Astrocyte (in vitro differentiated cells and primary cell): ENCODE measurements around the gene TNFRSF18. TPM values are rescaled to one million over a fixed set of nuclear protein-coding genes. Genes with fewer than 3 reads are reported as not detected.

Experiments
- DNase-seq: peaks from one replicate; pipeline ENCODE4 v3.0.0-alpha.2; 2010; ENCODE audit warnings: low read depth
- FAIRE-seq: peaks from 2 replicates; lab custom pipeline; 2011; peaks lifted over from hg19 to GRCh38; lab: Jason Lieb, UNC
- H2AFZ ChIP-seq: 2 replicates; pipeline ENCODE4 v1.6.0; 2012; ENCODE audit warnings: low read depth, low read length, inconsistent platforms
- H3K27ac ChIP-seq: 2 replicates; pipeline ENCODE4 v1.5.1; 2011; ENCODE audit warnings: low read depth, low read length, inconsistent platforms
- H3K27me3 ChIP-seq: 2 replicates; pipeline ENCODE4 v1.6.0; 2011; ENCODE audit warnings: low read length, inconsistent platforms; ENCODE audit not compliant: insufficient read depth
- H3K36me3 ChIP-seq: 2 replicates; pipeline ENCODE4 v1.5.1; 2011; ENCODE audit warnings: low read length, inconsistent platforms; ENCODE audit not compliant: insufficient read depth
- H3K4me1 ChIP-seq: 2 replicates; pipeline ENCODE4 v1.5.1; 2011; ENCODE audit warnings: low read length, inconsistent platforms; ENCODE audit not compliant: insufficient read depth
- H3K4me2 ChIP-seq: 2 replicates; pipeline ENCODE4 v1.6.0; 2012; ENCODE audit warnings: low read length, inconsistent platforms
- H3K4me3 ChIP-seq: 2 replicates; pipeline ENCODE4 v1.5.1; 2011; ENCODE audit warnings: low read depth, mild to moderate bottlenecking, low read length, inconsistent platforms; ENCODE audit not compliant: insufficient read depth
- H3K79me2 ChIP-seq: 2 replicates; pipeline ENCODE4 v1.6.0; 2012; ENCODE audit warnings: mild to moderate bottlenecking, low read length, inconsistent platforms; ENCODE audit not compliant: insufficient read depth
- H3K9ac ChIP-seq: 2 replicates; pipeline ENCODE4 v1.6.0; 2012; ENCODE audit warnings: mild to moderate bottlenecking, low read length, inconsistent platforms
- H3K9me3 ChIP-seq: 2 replicates; pipeline ENCODE4 v1.5.1; 2012; ENCODE audit warnings: low read depth, mild to moderate bottlenecking, low read length, inconsistent platforms; ENCODE audit not compliant: insufficient read depth
- H4K20me1 ChIP-seq: 2 replicates; pipeline ENCODE4 v1.6.0; 2012; ENCODE audit warnings: low read length, inconsistent platforms; ENCODE audit not compliant: insufficient read depth
- H3K27ac Mint-ChIP-seq: one replicate; pipeline ENCODE4 v1.8.0; 2021; ENCODE audit warnings: mild to moderate bottlenecking, mixed read lengths; ENCODE audit not compliant: unreplicated experiment
- H3K27me3 Mint-ChIP-seq: one replicate; pipeline ENCODE4 v1.8.0; 2021; ENCODE audit warnings: low read depth, mixed read lengths; ENCODE audit not compliant: unreplicated experiment
- H3K36me3 Mint-ChIP-seq: one replicate; pipeline ENCODE4 v1.8.0; 2021; ENCODE audit warnings: low read depth, mixed read lengths; ENCODE audit not compliant: unreplicated experiment
- H3K4me1 Mint-ChIP-seq: one replicate; pipeline ENCODE4 v1.8.0; 2021; ENCODE audit warnings: low read depth, mixed read lengths; ENCODE audit not compliant: unreplicated experiment
- H3K4me3 Mint-ChIP-seq: one replicate; pipeline ENCODE4 v1.8.0; 2021; ENCODE audit warnings: mild to moderate bottlenecking, moderate library complexity, mixed read lengths; ENCODE audit not compliant: unreplicated experiment
- H3K9me3 Mint-ChIP-seq: one replicate; pipeline ENCODE4 v1.8.0; 2021; ENCODE audit warnings: mild to moderate bottlenecking, mixed read lengths; ENCODE audit not compliant: unreplicated experiment
- EZH2 ChIP-seq: IDR thresholded peaks from 2 replicates; pipeline ENCODE4 v1.6.1; 2012; ENCODE audit warnings: mild to moderate bottlenecking, low read length, inconsistent platforms; ENCODE audit not compliant: insufficient read depth
- total RNA-seq: library from RNA; stranded (reverse); gene quantifications from 2 replicates; pipeline ENCODE4 v1.2.1, GENCODE V29; 2021
- TF ChIP-seq, protein P1 (sequence below): IDR thresholded peaks from 2 replicates; pipeline ENCODE4 v1.5.1; 2011; ENCODE audit warnings: low read depth, mild to moderate bottlenecking, inconsistent platforms, low read length, moderate library complexity; ENCODE audit not compliant: insufficient read depth

TNFRSF18 gene
- total RNA-seq, 1 donor from 2014 or later, result 0.66 TPM

DNA sequence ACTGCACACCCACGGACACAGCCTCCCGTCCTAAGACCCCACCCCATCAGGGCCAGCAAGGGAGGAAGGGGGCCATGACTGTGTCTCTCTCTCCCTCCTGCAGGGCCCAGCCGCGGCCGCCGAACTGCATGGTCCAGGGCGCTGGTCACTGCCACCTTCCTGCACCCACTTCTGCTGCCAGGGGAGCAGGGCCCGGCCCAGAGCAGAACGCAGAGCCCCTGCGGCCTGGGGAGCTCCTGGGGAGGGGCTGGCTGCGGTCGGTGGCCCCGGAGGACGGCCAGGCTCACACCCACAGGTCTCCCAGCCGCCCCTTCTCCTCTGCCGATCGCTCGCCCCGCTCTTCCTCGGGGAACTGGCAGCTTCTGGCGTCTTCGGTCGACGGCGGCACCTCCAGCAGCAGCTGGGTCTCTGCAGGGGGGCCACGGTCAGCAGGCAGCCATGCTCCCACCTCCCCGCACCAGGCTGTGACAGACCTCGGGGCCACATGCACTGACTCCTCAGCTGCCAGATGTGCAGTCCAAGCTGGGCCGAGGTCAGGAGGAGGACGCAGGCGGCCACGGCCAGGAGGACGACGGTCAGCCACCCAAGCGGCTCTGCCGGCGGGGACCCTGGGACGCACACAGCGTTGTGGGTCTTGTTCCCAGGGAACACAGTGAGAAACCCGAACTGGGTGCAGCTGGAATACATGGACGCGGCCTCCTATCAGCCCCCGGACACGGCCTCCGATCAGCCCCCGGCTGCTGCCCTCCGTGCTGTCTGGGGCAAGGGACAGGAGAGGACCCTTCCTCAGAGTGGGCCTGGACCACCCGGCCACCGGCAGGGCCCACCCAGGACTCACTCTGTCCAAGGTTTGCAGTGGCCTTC, 2.6 kb downstream of the TNFRSF18 start:
- H3K9me3 ChIP-seq, result no peaks in the 10 kb centered on the region
- Mint-ChIP-seq H3K9me3 (no peaks in the 10 kb centered on the region), H3K4me3 (no peak overlapping the region), H3K4me1 (peaks cover 3% of the 10 kb centered on the region), H3K36me3 (no peaks in the 10 kb centered on the region), H3K27me3 (peaks cover 6% of the 10 kb centered on the region), H3K27ac (no peak overlapping the region)
- no peak overlapping the region for H3K4me2 ChIP-seq
- peaks cover 22% of the 10 kb centered on the region for H3K4me1 ChIP-seq
- peaks cover 3% of the 10 kb centered on the region for H3K27me3 ChIP-seq
- H3K36me3 ChIP-seq, result no peaks in the 10 kb centered on the region
- DNase-seq (no peak), FAIRE-seq (no peak)
- no peak for TF ChIP-seq EZH2
- TF ChIP-seq, protein P1, sequence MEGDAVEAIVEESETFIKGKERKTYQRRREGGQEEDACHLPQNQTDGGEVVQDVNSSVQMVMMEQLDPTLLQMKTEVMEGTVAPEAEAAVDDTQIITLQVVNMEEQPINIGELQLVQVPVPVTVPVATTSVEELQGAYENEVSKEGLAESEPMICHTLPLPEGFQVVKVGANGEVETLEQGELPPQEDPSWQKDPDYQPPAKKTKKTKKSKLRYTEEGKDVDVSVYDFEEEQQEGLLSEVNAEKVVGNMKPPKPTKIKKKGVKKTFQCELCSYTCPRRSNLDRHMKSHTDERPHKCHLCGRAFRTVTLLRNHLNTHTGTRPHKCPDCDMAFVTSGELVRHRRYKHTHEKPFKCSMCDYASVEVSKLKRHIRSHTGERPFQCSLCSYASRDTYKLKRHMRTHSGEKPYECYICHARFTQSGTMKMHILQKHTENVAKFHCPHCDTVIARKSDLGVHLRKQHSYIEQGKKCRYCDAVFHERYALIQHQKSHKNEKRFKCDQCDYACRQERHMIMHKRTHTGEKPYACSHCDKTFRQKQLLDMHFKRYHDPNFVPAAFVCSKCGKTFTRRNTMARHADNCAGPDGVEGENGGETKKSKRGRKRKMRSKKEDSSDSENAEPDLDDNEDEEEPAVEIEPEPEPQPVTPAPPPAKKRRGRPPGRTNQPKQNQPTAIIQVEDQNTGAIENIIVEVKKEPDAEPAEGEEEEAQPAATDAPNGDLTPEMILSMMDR, result no peak
- no peaks in the 10 kb centered on the region for H3K79me2 ChIP-seq
- H3K9ac ChIP-seq, result no peak overlapping the region
- H3K4me3 ChIP-seq, result no peak overlapping the region
- H2AFZ ChIP-seq, result no peak overlapping the region
- H3K27ac ChIP-seq, result no peak overlapping the region
- H4K20me1 ChIP-seq, result no peaks in the 10 kb centered on the region

DNA sequence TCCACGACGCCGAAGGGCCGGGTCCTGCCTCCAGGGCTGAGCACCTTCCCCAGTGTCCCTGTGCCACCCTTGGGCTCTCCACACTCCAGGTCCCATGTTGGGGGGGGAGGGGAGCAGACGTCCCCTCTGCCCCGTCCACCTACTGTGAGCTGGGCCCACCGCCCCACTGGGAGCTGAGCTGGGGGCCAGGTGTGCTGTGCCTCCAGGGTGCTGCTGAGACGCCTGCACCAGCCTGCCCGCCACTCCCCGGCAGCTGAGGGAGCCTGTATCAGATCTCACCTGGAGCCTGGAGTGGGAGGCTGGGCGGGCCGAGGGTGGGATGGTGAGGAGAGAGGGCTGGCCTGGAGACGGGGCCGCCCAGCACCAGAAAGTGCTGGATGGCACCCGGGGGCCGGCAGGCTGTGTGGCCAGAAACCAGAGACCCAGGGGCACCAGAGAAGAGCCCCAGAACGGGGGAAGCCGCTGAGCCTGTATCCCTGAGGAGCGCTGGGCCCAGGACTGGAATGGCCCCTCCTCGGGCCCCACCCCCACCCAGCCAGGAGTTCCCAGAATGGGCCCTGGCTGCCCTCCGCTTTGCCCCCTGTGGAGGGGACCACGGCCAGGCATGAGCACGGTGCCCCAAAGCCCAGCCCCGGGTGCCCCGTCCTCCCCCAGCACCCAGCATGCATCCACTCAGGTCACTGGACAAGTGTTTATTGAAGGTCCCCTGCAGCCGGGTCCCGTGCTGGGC, 3.4 kb downstream of the TNFRSF18 start:
- no peak overlapping the region for H2AFZ ChIP-seq
- H3K9me3 ChIP-seq, result no peaks in the 10 kb centered on the region
- no peaks in the 10 kb centered on the region for H3K36me3 ChIP-seq
- H3K79me2 ChIP-seq, result no peaks in the 10 kb centered on the region
- H3K27me3 ChIP-seq, result peaks cover 3% of the 10 kb centered on the region
- no peak overlapping the region for H3K4me2 ChIP-seq
- no peak overlapping the region for H3K4me3 ChIP-seq
- peaks cover 6% of the 10 kb centered on the region for H3K27me3 Mint-ChIP-seq
- FAIRE-seq, result no peak
- H3K4me1 ChIP-seq, result peaks cover 14% of the 10 kb centered on the region
- H3K4me3 Mint-ChIP-seq, result no peak overlapping the region
- no peak overlapping the region for H3K27ac Mint-ChIP-seq
- H4K20me1 ChIP-seq, result no peaks in the 10 kb centered on the region
- H3K27ac ChIP-seq, result no peak overlapping the region
- H3K4me1 Mint-ChIP-seq, result no peaks in the 10 kb centered on the region
- H3K9ac ChIP-seq, result no peak overlapping the region
- H3K9me3 Mint-ChIP-seq, result no peaks in the 10 kb centered on the region
- no peak for DNase-seq
- TF ChIP-seq EZH2, result no peak
- TF ChIP-seq, protein P1, result no peak
- H3K36me3 Mint-ChIP-seq, result no peaks in the 10 kb centered on the region
